HepG2 (cell line): ENCODE results near the gene MRPL51. TPM values are rescaled to one million over a fixed set of nuclear protein-coding genes. Genes with fewer than 3 reads are reported as not detected.

Source experiments
- ARID4A ChIP-seq: sonication (generic); formaldehyde crosslinking; IDR thresholded peaks from 2 replicates; pipeline ENCODE4 v1.5.0; 2020; ENCODE audit warnings: mild to moderate bottlenecking, missing genetic modification reagents, borderline replicate concordance
- CEBPB ChIP-seq: IDR thresholded peaks from 2 replicates; pipeline ENCODE4 v1.6.1; 2011; ENCODE audit warnings: low read depth, low read length, improper control_type of control experiment, borderline replicate concordance
- GFI1 ChIP-seq: sonication (generic); formaldehyde crosslinking; IDR thresholded peaks from 2 replicates; pipeline ENCODE4 v1.5.0; 2020; ENCODE audit warnings: missing genetic modification reagents, mild to moderate bottlenecking, borderline replicate concordance
- PAWR ChIP-seq: sonication (generic); formaldehyde crosslinking; IDR thresholded peaks from 2 replicates; pipeline ENCODE4 v1.4.0; 2020; ENCODE audit warnings: missing genetic modification reagents, mild to moderate bottlenecking, borderline replicate concordance
- POLR2AphosphoS2 ChIP-seq: IDR thresholded peaks from 2 replicates; pipeline ENCODE4 v1.6.1; 2011; ENCODE audit warnings: low read depth, low read length, improper control_type of control experiment
- SMAD3 ChIP-seq: sonication (generic); formaldehyde crosslinking; IDR thresholded peaks from 2 replicates; pipeline ENCODE4 v1.4.0; 2020; ENCODE audit warnings: missing genetic modification reagents
- TAF15 ChIP-seq: fragments of 200-400 bp; formaldehyde crosslinking; IDR thresholded peaks from one replicate; pipeline ENCODE4 v1.6.1; 2018; ENCODE audit warnings: mild to moderate bottlenecking, low read depth, low read length; ENCODE audit not compliant: poor library complexity, severe bottlenecking
- TFDP2 ChIP-seq: sonication (generic); formaldehyde crosslinking; IDR thresholded peaks from 2 replicates; pipeline ENCODE4 v1.4.0; 2020; ENCODE audit warnings: missing genetic modification reagents
- ZBTB14 ChIP-seq: sonication (generic); formaldehyde crosslinking; IDR thresholded peaks from 2 replicates; pipeline ENCODE4 v1.4.0; 2020; ENCODE audit warnings: missing genetic modification reagents
- ZBTB4 ChIP-seq: sonication (generic); formaldehyde crosslinking; IDR thresholded peaks from 2 replicates; pipeline ENCODE4 v1.4.0; 2020; ENCODE audit warnings: missing genetic modification reagents, mild to moderate bottlenecking, borderline replicate concordance
- ZBTB7B ChIP-seq: sonication (generic); formaldehyde crosslinking; IDR thresholded peaks from 2 replicates; pipeline ENCODE4 v1.4.0; 2020; ENCODE audit warnings: missing genetic modification reagents
- ZEB1 ChIP-seq: IDR thresholded peaks from 2 replicates; pipeline ENCODE4 v1.6.1; 2012; ENCODE audit warnings: mild to moderate bottlenecking, low read depth, inconsistent platforms; ENCODE audit not compliant: insufficient replicate concordance
- ZNF597 ChIP-seq: sonication (generic); formaldehyde crosslinking; IDR thresholded peaks from 2 replicates; pipeline ENCODE4 v1.5.0; 2020; ENCODE audit warnings: missing genetic modification reagents
- ZNF704 ChIP-seq: sonication (generic); formaldehyde crosslinking; IDR thresholded peaks from 2 replicates; pipeline ENCODE4 v1.8.1; 2023; ENCODE audit warnings: mild to moderate bottlenecking, inconsistent platforms, moderate library complexity, missing genetic modification reagents, borderline replicate concordance
- polyA plus RNA-seq, 8 experiments: library from polyadenylated mRNA; depleted of rRNA in 3 of 8; stranded (reverse) in 7 of 8; unstranded in 1 of 8; fragments of >200 nt; fragmentation: Illumina TruSeq in 4 of 8; extraction: Trizol in 4 of 8; gene quantifications; 2 replicates each; pipeline versions ENCODE4 v1.2.1 to v1.2.3, GENCODE V29; 2011 to 2016; ENCODE audit warnings: low read depth in 4 of 8, missing spikeins in 1 of 8, mixed read lengths in 1 of 8; ENCODE audit not compliant: insufficient read depth in 1 of 8
- total RNA-seq, 5 experiments: library from RNA; depleted of rRNA; stranded (reverse); fragments of >200 nt; fragmentation: Illumina TruSeq; extraction: Trizol; gene quantifications; 2 replicates each; pipeline ENCODE4 v1.2.3, GENCODE V29; 2016; ENCODE audit warnings: low read depth in 1 of 5

MRPL51 gene
- total and polyA plus RNA-seq, 2 of the 13 experiments (the other 11 are each of a cell fraction or from before 2014, with no cell fraction given), result 64.8 to 278 TPM

- TF ChIP-seq ARID4A (CRISPR knock-in tag) (peak; percentile 74; the same call in 1 of the 2 replicates), ZEB1 (peak; percentile 37), ZNF704 (no peak; the same call in 1 of the 2 replicates), ZBTB7B (CRISPR knock-in tag) (0 out of 2 replicates have a peak, but pooled peaks have one; percentile 16), ZNF597 (0 out of 2 replicates have a peak, but pooled peaks have one; percentile 40), SMAD3 (CRISPR knock-in tag) (peak; percentile 20; the same call in 1 of the 2 replicates), ZBTB14 (CRISPR knock-in tag) (0 out of 2 replicates have a peak, but pooled peaks have one; percentile 57), POLR2AphosphoS2 (peak; percentile 98), TFDP2 (peak; percentile 80), ZBTB4 (CRISPR knock-in tag) (peak; percentile 56; the same call in 1 of the 2 replicates), CEBPB (no peak), GFI1 (CRISPR knock-in tag) (peak; percentile 34; the same call in 1 of the 2 replicates), TAF15 (peak; percentile 97), PAWR (CRISPR knock-in tag) (no peak)
Measured at GRCh38 chr12:6533923-6534694, 41.0 kb upstream of the MRPL51 start, which contains the start of gene GAPDH (continued).
